Measurements from ENCODE around the gene FUT4.
A peak's percentile ranks its signal among the peaks of the same experiment; 100 is the strongest.

The FUT4 gene

DNA sequence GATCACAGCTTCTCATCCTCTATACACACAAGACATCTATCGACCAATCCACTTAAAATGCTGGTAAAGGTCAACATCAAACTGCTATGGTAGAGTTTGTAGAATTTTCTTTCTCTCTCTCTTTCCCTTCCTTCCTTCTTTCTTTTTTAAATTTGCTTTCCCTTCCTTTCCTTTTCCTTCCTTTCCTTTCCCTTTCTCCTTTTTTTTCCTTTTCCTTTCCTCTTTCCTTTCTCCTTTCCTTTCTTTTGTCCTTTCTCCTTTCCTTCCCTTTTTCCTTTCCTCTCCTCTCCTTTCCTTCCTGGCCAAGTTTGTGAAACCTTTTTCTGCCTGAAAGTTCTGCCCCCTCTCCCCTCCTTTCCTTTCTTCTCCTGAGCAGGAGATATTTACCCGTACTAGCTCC is 28.3 kb upstream of the FUT4 start:
- no peaks in the 10 kb centered on the region for H3K36me3 ChIP-seq (ENCODE audit: control insufficient read depth, insufficient read depth, low read length)
- TF ChIP-seq, protein P1, sequence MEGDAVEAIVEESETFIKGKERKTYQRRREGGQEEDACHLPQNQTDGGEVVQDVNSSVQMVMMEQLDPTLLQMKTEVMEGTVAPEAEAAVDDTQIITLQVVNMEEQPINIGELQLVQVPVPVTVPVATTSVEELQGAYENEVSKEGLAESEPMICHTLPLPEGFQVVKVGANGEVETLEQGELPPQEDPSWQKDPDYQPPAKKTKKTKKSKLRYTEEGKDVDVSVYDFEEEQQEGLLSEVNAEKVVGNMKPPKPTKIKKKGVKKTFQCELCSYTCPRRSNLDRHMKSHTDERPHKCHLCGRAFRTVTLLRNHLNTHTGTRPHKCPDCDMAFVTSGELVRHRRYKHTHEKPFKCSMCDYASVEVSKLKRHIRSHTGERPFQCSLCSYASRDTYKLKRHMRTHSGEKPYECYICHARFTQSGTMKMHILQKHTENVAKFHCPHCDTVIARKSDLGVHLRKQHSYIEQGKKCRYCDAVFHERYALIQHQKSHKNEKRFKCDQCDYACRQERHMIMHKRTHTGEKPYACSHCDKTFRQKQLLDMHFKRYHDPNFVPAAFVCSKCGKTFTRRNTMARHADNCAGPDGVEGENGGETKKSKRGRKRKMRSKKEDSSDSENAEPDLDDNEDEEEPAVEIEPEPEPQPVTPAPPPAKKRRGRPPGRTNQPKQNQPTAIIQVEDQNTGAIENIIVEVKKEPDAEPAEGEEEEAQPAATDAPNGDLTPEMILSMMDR (IDR thresholded peaks at IDR 0.05), result no peak
- peak overlapping the region; percentile 11 for H2AFZ ChIP-seq
- no peaks in the 10 kb centered on the region for H3K4me1 ChIP-seq
- no peak overlapping the region for H3K4me3 ChIP-seq (ENCODE audit: low read depth, low read length)
- no peak overlapping the region for H3K9ac ChIP-seq
- no peaks in the 10 kb centered on the region for H3K27me3 ChIP-seq (ENCODE audit: control insufficient read depth, insufficient read depth, low read length)
- H3K27ac ChIP-seq, result no peak overlapping the region
- H3K4me2 ChIP-seq (ENCODE audit: low read length), result no peak overlapping the region
- H3K79me2 ChIP-seq, result no peaks in the 10 kb centered on the region
- H3K9me3 ChIP-seq (ENCODE audit: control insufficient read depth, low read length), result no peaks in the 10 kb centered on the region

DNA sequence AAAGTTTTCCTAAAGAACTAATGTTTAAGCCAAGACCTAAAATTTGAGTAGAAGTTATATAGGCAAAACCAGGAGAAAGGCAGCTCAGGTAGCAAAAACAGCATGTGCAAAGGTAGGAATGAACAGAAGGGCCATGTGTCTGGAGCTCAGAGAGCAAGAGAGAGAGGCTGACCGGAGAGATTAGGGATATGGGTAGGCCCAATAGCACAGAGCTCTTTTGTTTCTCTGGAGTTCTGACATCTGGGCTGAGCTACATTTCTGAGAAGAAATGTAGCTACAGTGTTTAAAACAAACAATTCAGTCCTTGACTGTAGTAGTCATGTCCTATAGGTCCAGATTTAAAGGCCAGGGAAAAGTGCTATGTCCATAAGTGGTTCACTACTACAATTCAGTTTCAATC is 27.0 kb upstream of the FUT4 start:
- Histone ChIP-seq H3K36me3 (ENCODE audit: control insufficient read depth, insufficient read depth, low read length) (no peaks in the 10 kb centered on the region), H3K27ac (no peak overlapping the region), H3K4me1 (no peaks in the 10 kb centered on the region), H3K9me3 (ENCODE audit: control insufficient read depth, low read length) (no peaks in the 10 kb centered on the region), H3K79me2 (no peaks in the 10 kb centered on the region), H2AFZ (no peak overlapping the region), H3K9ac (no peak overlapping the region), H3K4me3 (ENCODE audit: low read depth, low read length) (no peak overlapping the region), H3K4me2 (ENCODE audit: low read length) (no peak overlapping the region), H3K27me3 (ENCODE audit: control insufficient read depth, insufficient read depth, low read length) (no peaks in the 10 kb centered on the region)
- TF ChIP-seq, protein P1 (IDR thresholded peaks at IDR 0.05), result no peak

DNA sequence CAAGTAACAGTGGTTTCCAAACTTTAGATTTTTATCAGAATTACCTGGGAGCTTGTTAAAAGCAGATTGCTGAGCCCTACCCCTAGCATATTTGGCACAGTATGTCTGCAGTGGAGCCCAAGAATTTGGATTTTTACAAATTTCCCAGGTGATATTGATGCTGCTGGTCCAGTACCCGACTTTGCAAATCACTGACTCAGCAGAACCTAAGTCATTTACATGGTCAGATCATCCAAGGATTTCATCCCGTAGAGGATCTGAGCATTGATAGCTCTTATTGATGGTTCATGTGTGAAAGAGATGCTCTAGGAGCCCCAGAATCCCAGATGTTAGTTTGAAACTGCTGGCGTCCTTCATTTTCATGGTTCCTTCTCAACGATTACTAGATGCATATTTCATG is 25.4 kb upstream of the FUT4 start:
- H3K36me3 ChIP-seq (ENCODE audit: control insufficient read depth, insufficient read depth, low read length), result no peaks in the 10 kb centered on the region
- no peaks in the 10 kb centered on the region for H3K79me2 ChIP-seq
- H3K9me3 ChIP-seq (ENCODE audit: control insufficient read depth, low read length), result no peaks in the 10 kb centered on the region
- no peaks in the 10 kb centered on the region for H3K27me3 ChIP-seq (ENCODE audit: control insufficient read depth, insufficient read depth, low read length)
- H3K9ac ChIP-seq, result no peak overlapping the region
- H3K4me3 ChIP-seq (ENCODE audit: low read depth, low read length), result no peak overlapping the region
- H3K4me2 ChIP-seq (ENCODE audit: low read length), result no peak overlapping the region
- TF ChIP-seq, protein P1 (IDR thresholded peaks at IDR 0.05), result no peak
- no peaks in the 10 kb centered on the region for H3K4me1 ChIP-seq
- H3K27ac ChIP-seq, result no peak overlapping the region
- no peak overlapping the region for H2AFZ ChIP-seq

DNA sequence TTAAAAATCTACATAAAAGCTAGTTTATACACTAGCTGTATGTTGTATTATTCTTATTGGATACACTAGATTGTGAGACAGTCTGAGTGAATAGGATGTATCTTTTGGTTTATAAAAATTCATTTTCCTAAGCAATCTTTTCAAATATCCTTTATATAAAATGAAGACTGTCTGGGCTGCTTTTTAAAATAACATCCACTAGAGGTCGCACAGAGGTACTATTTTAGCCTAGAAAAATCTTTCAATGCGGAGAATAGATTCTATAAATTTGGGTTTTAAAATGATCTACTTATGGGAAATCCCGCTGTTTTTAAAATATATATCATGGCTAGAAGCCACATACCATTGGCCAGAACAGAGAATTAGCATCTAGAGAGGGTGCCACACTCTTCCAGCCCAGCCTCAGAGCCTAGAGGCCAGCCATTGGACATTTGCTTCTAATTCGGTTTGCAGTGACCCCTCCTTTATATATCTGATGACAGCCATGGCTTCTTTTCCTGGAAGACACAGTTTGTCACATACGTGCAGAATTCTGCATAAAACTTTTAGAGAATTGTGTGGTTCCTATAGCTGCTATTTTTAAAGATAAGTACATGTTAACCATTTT is 24.1 kb upstream of the FUT4 start:
- Histone ChIP-seq H3K9me3 (ENCODE audit: control insufficient read depth, low read length) (no peaks in the 10 kb centered on the region), H3K27me3 (ENCODE audit: control insufficient read depth, insufficient read depth, low read length) (no peaks in the 10 kb centered on the region), H3K79me2 (no peaks in the 10 kb centered on the region), H3K4me1 (no peaks in the 10 kb centered on the region), H3K27ac (no peak overlapping the region), H3K4me2 (ENCODE audit: low read length) (no peak overlapping the region), H3K4me3 (ENCODE audit: low read depth, low read length) (no peak overlapping the region), H3K9ac (no peak overlapping the region), H3K36me3 (ENCODE audit: control insufficient read depth, insufficient read depth, low read length) (no peaks in the 10 kb centered on the region), H2AFZ (no peak overlapping the region)
- TF ChIP-seq, protein P1 (IDR thresholded peaks at IDR 0.05), result peak; percentile 56

DNA sequence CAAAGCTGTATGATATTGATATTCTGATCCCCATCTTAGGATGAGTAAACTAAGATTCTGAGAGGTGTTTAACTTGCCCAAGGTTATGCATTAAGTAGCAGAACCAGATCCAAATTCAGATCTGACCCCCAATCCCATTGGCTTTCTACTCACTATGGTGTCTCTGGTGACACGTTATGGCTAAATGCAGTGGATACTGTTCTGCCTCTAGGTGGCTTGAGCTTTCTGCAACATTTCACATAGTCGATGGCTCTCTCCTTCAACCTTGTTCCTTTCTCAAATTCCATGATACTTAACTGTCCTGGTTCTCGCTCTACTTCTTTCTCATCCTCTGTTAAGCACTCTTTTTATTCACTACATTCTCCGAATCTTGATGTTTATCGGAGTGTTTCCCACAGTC is 22.0 kb upstream of the FUT4 start:
- Histone ChIP-seq H3K9ac (no peak overlapping the region), H2AFZ (no peak overlapping the region), H3K27me3 (ENCODE audit: control insufficient read depth, insufficient read depth, low read length) (no peaks in the 10 kb centered on the region), H3K9me3 (ENCODE audit: control insufficient read depth, low read length) (no peaks in the 10 kb centered on the region), H3K79me2 (no peaks in the 10 kb centered on the region), H3K4me1 (no peaks in the 10 kb centered on the region), H3K4me2 (ENCODE audit: low read length) (no peak overlapping the region), H3K27ac (no peak overlapping the region), H3K36me3 (ENCODE audit: control insufficient read depth, insufficient read depth, low read length) (no peaks in the 10 kb centered on the region), H3K4me3 (ENCODE audit: low read depth, low read length) (no peak overlapping the region)
- TF ChIP-seq, protein P1 (IDR thresholded peaks at IDR 0.05), result no peak

All from parathyroid adenoma (tissue), 2 donors.